GM12801 (cell line): ENCODE measurements around the gene NGB.

Source experiments
- CTCF ChIP-seq: IDR thresholded peaks from one replicate; pipeline ENCODE4 v1.5.1; 2011; ENCODE audit warnings: control low read depth; ENCODE audit not compliant: insufficient read length; ENCODE audit errors: extremely low read depth

NGB gene

GRCh38 chr14:77260199-77260598 is 10.8 kb downstream of the NGB start:
- TF ChIP-seq CTCF: no peak

GRCh38 chr14:77259025-77259715 is 11.8 kb downstream of the NGB start:
- TF ChIP-seq CTCF: no peak

DNA sequence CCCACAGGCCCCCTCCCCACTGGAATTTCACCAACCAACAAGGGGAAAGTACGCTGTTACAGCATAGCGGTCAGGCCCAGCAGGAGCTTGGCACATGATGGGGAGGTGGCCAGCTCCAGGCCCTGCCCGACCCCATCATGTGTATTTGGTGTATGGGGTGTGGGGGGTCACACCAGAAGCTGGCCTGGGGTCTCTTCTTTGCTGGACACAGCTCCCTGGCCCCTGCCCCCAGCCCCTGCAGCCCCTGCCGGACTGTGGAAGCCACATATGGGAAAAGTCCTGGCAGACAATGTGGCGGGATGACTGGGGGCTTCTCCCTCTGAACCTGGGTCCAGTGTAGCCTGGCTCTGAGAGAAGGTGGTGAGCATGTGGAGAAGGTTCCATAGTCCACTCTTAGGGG is 12.4 kb downstream of the NGB start:
- TF ChIP-seq CTCF: no peak

DNA sequence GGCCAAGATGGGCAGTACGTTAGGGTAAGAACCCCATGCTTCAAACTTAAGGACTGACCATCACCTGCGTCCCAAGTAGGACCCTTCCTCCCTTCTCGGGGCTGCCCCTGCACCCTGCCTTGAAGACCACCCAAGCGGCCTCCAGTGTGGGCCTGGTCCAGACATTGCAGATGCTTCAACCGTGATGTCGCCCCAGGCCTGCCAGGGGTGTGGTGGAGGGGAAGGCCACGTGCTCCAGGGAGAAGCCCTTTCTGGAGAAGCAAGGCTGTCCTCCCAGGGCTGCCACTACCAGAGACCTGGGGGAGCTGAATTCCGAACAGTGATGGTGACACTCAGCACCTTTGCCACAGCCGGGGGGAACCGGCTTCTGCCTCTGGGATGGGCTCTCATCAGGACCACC is 13.3 kb downstream of the NGB start:
- no peak for TF ChIP-seq CTCF

DNA sequence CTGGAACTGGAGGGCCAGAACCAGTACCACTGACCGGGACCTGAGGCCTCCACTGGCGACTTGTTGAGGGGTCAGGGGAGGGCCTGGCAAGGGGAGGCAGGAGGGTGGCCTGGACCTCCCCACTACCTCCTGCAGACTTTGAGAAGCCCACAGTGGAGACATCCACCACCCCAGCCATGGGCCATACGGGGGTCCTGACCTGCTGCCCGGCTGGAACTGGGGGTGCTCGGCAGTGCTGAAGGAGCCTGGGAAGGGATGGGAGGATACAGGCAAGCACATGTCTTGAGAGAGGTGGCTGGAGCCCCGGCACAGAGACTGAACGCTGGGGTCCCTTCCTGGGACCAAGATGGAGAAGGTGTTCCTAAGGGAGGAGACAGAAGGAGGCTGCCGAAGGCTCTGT is 14.3 kb downstream of the NGB start:
- TF ChIP-seq CTCF: no peak

GRCh38 chr14:77253333-77254190 is 17.4 kb downstream of the NGB start:
- TF ChIP-seq CTCF: no peak

GRCh38 chr14:77251870-77252269 is 19.1 kb downstream of the NGB start:
- no peak for TF ChIP-seq CTCF
